Measurements from ENCODE around the gene ICE2.
A peak's percentile ranks its signal among the peaks of the same experiment; 100 is the strongest.
"Not testable (repeated sequence)": the region's sequence is repeated elsewhere in the genome, so short reads cannot be mapped to it uniquely, and the experiment has no call there.

Gene ICE2

GRCh38 chr15:60406513-60407414 is 72.2 kb downstream of the ICE2 start:
- no peak for DNase-seq

- no peak for DNase-seq
Measured at GRCh38 chr15:60405399-60405798, 73.5 kb downstream of the ICE2 start.

GRCh38 chr15:60404351-60404750 is 74.6 kb downstream of the ICE2 start:
- not testable (repeated sequence) for DNase-seq

GRCh38 chr15:60400944-60401343 is 78.0 kb downstream of the ICE2 start:
- DNase-seq, result no peak

- DNase-seq, result no peak
Measured at GRCh38 chr15:60399931-60400330, 79.0 kb downstream of the ICE2 start.

- DNase-seq, result no peak
Measured at GRCh38 chr15:60399246-60399915, 79.6 kb downstream of the ICE2 start.

GRCh38 chr15:60397772-60398445 is 81.0 kb downstream of the ICE2 start, which contains the start of gene ANXA2:
ANXA2 (minus strand) TSS chr15:60397986; CDS start chr15:60386075, 11,911 bp downstream.
- DNase-seq, result no peak

- no peak for DNase-seq
Measured at GRCh38 chr15:60396958-60397771, 81.8 kb downstream of the ICE2 start.

- DNase-seq, result no peak
Measured at GRCh38 chr15:60396560-60396957, 82.4 kb downstream of the ICE2 start.

- DNase-seq, result no peak
Measured at GRCh38 chr15:60396100-60396499, 82.8 kb downstream of the ICE2 start.

GRCh38 chr15:60395276-60396011 is 83.5 kb downstream of the ICE2 start:
- DNase-seq, result no peak

- no peak for DNase-seq
Measured at GRCh38 chr15:60394689-60395097, 84.2 kb downstream of the ICE2 start.

- no peak for DNase-seq
Measured at GRCh38 chr15:60392986-60393790, 85.8 kb downstream of the ICE2 start.

GRCh38 chr15:60392601-60392985 is 86.3 kb downstream of the ICE2 start:
- DNase-seq, result no peak

- DNase-seq, result no peak
Measured at GRCh38 chr15:60391722-60392315, 87.1 kb downstream of the ICE2 start.

- DNase-seq, result peak; percentile 73
Measured at GRCh38 chr15:60390871-60391501, 88.0 kb downstream of the ICE2 start.

GRCh38 chr15:60390231-60390630 is 88.7 kb downstream of the ICE2 start:
- DNase-seq, result no peak

- DNase-seq, result no peak
Measured at GRCh38 chr15:60389261-60390077, 89.5 kb downstream of the ICE2 start.

- DNase-seq, result no peak
Measured at GRCh38 chr15:60387321-60387720, 91.6 kb downstream of the ICE2 start.

All from NCI-H526 treated with DMSO at 0.1 percent for 48 hours (cell line).